GM21390 (cell line): ENCODE measurements around the gene TBC1D22A.

Source experiments
- ATAC-seq: cut with Tn5 transposase; IDR thresholded peaks from one replicate; pipeline ENCODE4 v1.9.1; 2021; ENCODE audit not compliant: unreplicated experiment

The TBC1D22A gene

DNA sequence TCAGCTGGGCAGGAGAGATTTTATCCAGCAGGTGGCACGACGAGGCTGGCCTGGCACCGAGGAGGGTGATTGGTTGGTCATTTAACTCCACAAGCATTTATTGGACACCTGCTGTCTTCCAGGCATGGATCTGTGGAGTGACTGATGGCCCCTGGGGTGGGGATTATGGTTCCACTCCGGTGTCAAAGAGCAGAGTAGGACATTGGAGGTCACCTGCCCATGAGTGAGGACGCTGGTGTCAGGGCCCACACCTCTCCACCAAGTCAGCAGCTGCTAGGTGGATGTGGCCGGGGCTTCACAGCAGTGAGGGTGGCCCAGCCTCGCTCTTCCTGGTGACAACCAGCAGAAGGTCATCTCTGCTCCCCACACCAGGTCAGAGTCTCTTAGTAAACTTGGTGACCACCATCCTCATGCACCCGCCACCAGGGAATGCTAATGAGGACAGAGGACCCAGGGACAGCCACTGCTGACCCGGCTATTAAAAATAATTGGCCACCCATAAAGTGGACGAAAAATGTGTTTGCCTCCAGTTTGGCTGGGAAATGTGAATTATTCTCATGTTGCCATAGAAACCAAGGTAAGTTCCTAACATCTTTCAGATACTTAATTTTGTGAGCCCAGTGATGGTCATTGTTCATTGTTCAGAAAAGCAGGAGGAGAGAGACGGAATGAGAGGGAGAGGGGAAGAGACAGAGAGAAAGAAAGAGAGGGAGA lies 428.7 kb downstream of the TBC1D22A start:
- no peak for ATAC-seq

DNA sequence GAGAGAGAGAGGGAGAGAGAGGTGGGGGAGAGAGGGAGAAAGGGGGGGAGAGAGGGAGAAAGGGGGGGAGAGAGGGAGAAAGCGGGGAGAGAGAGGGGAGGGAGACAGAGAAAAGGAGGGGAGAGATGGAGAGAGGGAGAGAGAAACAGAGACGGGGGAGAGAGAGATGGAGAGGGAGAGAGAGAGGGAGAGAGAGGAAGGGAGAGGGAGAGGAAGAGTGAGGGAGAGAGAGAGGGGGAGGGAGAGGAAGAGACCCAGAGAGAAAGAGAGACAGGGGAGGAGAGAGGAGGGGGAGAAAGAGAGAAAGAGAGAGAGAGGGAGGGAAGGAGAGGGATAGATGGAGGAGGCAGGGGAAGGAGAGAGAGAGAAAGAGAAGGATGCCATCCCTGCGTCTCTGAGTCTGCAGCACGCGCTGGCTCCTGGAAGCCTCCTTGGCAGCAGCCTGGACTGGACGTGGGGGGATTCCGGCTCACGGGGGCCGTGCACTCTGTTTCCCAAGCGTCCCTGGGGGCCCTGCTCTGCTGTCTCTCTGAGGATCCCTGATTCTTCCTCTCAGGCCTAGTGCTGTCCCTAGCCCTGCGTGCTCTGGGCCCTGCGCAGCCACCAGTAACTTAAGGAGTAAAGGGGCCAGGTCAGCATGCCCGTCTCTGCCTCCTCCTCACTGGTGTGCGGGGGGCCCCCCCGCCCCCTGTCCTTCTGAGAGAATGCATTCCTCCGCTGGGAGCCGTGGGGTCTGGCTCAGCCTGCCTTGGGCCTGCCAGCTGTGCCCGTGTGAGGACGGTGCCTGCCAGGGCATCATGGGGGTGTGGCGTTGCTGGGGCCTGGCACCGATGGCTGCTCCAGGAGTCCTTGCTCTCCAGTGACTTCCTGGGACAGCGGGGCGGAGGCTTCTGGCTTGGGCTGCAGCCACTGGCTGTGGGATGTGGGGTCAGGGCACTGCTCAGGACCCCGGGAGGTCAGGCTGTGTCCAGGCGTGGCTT lies 429.5 kb downstream of the TBC1D22A start:
- no peak for ATAC-seq

DNA sequence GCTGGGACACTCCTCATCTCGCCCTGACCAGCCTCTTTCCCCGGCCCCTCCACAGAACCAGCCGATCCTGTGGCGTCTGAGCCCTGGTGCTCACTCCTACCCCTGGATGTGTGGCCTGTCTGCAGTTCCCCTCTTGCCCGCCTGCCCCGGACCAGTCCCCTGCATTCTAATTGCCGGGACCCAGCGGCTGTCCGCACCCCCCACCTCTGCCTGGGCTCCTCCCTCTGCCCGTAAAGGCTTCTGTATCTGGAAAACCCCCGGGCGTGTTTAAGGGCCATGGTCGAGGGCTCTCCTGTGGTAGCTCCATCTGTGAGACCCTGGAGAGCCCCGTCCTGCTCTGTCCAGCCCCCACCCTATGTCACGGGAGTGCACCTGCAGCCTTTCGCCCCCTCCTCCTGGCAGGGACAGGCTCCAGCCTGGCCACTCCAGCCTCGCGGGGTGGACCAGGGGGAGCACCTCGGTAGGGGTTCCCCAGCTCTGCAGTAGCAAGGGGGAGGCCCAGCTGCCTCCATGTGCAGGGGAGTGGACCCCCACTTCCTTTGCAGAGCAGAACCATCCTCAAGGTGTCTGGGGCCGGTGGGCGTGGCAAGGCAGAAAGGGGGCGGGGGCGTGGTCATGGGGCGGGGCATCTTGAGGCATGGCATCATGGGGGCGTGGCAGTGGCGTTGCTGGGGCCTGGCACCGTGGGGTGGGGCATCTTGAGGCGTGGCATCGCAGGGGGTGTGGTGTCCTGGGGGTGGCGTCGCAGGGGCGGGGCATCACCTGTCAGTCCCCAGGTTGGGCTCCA lies 430.4 kb downstream of the TBC1D22A start:
- ATAC-seq, result no peak

- no peak for ATAC-seq
Observed at GRCh38 chr22:47193606-47194329, 431.3 kb downstream of the TBC1D22A start.

GRCh38 chr22:47194476-47195155 lies 432.2 kb downstream of the TBC1D22A start:
- ATAC-seq, result no peak

DNA sequence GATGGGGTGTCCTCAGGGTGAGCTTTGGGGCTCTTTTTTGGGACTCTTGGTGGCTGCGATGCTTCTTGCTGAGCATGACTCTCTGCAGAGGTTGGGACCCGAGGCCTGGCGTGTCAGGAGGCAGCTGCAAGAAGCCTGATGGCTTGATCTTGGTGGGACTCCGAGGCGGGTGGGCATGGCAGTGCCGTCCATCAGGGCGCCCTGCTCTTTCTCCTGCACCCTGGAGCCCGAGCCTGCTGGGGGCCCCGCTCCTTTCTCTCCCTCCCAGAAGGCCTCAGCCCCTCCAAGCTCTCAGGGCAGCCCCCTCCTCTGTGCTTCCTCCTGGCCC lies 432.7 kb downstream of the TBC1D22A start:
- ATAC-seq, result no peak

DNA sequence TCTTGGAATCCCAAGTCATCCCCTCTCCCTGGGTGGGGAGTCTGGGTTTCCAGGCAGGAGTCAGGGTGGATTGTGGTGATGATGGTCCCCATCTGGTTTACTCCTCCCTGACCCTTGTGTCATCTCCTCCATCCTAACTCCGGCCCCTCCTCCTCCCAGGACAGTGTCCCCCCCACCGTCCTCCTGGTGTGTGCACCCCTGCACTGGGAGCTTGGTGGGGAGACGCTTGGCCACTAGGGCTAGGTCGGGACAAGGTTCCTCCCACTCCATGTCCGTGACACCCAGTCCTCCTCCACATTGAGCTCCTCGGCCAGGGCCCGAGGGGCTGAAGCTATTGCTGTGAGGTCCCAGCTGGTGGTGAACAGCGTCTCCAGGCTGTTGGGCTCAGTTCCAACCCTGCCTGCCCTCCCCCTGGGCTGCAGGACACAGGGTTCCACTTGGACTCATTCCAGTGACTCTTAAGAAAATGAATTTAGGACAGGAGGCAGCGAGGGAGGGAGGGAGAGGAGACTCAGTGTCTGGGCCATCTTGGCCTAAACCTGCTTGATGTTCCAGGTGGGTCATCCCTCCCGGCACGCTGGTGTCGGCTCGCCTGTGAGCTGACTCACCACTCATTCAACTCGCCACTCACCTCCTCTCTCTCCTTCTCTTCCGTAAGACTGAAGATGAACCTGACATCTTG lies 433.2 kb downstream of the TBC1D22A start:
- ATAC-seq, result no peak

DNA sequence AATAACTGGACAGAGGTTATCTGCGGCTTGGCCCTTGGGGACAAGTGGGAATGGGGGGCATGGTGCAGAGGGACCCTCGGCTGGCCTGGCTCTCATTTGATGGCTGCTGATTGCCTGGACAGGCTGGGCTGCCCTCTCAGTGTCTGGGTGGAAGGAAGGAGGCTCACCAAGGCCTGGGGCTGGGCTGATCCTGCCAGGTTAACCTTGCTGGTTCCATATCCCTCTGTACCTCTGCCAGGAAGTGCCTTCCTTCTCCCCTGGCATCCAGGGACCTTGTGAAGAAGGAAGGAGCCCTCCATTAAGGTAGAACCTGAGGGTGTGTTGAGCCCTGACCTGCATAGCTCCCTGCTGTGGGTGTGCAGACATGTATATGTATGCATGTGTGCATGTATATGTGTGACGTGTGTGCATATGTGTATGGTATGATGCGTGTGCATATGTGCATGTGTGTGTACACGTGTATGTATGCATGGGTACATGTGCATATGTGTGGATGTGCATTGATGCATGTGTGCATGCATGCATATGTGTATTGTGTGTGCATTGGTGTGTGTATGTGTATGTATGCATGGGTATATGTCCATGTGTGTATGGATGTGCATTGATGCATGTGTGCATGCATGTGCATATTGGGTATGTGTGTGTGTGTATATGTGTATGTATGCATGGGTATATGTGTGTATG lies 433.9 kb downstream of the TBC1D22A start:
- ATAC-seq, result no peak

DNA sequence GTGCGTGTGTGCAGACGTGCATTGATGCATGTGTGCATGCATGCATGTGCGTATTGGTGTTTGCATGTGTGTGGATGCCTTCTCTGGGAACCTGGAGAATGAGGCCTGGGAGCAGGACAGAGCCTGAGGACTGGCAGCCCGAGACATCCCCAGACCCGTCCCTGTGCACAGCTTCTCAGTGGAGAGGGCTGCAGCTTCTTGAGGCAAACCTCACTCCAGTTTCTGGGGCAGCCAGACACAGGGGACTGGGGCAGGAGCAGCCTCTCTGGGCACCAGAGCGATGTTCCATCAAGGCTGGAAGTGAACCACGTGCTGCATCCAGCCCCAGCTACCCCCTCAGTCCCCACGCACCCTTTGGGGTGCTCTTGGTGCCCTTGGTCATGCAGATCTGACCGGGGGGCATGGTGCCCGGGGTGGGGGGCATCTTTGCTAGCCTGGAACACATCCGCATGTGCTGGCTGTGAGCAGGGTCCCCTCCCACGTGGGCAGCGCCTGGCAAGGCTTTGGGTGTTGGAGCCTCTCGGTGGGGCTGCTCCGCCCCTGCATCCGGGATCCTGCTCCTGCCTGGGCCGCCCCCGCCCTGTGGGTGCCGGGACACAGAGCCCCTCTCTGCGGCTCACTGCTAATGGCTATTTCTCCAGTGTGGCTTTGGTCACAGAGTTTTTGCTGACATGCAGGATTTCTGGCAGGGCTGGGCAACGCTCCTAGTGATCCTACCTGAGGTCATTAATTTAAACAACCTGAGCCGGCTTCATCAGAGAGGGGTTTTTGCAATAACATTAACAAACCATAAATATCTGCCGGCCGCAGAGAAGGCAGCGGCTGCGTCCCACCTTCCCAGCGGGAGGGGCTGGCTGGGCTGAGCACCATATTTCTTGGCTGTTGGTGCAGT lies 434.7 kb downstream of the TBC1D22A start:
- ATAC-seq, result no peak

DNA sequence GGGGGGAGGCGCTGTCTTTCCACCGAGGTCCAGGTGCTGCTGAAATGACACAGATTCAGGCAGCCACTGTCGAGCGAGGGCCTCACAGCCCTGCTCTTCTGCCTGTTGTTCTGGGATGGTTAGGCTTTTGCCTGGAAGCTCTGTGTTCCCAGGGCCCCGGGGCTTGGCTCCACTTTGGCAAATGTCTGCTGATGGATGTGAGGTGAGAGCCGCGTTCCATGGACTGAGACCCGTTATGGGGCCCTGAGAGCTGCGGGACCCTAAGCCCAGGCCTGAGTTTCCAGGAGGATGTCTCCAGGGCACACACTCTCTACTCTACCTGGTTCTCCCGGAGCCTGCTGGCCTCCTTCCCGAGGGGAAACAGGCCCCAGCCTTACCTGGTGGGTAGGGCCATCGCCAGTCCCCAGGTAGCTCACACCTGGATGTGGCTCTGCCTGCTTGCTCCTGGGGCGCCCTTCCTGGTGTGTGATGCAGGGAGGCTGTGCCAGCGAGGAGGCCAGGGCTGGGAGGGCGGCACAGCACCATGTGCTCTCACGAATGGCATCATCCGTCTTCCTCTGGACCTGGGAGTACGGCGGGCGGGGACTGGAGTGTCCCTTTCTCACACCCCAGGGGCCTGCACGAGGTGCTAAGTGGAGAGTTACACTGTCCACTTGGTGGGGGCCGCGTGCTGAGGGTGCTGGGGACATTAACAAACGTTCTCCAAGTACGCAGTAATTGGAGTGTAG lies 435.5 kb downstream of the TBC1D22A start:
- no peak for ATAC-seq

GRCh38 chr22:47198801-47199251 lies 436.4 kb downstream of the TBC1D22A start:
- no peak for ATAC-seq

DNA sequence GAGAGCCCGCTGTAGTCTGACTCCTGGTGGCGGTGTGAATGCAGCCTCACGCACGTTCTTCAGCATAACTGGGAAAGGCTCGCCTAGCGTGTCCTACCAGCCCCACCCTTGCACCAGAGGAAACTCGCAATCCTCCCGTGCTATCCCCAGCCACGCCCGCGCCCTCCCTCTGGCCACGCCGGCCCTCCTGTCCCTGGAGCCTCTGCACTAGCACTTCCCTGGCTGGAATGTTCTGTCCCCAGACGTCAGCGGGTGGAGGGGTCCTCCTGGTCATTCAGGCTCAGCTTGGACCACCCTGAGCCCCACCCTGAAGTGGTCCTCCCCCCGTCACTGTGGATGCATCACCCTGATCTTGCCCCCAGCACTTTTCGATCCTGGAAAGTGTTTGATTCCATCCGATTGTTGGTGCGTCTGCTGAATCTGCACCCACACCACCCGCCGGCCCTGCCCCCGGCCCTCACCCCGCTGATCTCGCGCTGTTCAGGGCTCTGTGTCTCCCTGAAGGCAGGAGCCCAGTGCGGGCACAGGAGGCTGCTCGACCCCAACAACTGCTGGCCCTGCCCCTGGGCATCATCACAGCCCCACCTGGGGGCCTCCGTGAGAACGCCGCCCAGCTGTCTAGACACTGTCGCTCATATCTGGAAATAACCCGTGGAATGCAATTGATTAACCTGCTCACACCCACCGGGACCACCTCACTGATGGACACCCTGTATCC lies 437.0 kb downstream of the TBC1D22A start:
- no peak for ATAC-seq

DNA sequence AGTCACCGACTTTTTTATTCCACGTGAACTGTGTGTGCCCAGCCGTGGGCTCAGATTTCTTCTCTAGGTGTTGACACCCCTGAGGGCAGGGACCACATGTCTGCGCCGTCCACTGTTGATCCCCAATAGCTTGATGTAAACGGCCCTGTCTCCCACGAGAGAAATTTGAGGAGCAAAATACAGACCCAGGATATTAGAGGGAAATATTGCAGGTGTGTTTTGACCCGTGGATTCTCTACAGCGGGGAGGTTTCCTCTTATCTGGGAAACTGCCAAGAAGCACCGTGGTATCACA lies 437.5 kb downstream of the TBC1D22A start:
- ATAC-seq, result no peak

DNA sequence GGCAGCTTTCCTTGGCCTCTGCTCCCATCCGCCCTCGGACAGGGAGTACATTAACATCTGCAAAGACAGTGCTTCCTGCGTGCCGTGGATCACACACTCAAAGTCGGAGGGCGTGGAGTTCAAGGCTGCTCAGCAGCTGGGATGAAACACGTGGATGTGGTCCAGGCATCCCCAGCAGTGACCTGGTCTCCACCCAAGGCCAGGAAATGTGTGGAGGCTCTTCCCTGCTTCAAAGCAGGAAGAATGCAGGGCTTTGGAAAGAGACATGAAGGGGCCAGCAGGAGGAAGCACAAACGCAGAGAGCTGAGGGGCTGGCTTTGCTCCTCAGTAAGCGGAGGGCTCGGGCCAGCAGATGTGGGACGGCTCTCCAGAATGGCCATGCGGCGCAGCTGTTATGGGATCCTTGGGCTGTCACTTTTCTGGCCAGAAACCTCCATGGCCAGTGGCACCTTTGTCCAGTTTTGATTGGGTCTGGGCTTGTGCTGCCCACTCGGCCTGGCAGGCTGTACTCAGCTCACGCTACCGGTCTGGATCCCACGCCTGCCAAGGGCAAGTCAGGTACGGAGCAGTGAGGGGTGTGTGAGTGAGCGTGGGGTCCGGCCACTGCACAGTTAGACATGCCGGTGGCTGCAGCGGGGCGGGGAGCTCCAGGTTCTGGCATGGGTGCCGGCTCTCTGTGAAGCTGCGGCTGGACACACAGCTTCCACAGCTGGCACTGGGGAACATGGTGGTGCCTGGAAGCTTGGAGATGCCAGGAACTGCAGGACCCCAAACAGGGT lies 438.0 kb downstream of the TBC1D22A start:
- no peak for ATAC-seq

DNA sequence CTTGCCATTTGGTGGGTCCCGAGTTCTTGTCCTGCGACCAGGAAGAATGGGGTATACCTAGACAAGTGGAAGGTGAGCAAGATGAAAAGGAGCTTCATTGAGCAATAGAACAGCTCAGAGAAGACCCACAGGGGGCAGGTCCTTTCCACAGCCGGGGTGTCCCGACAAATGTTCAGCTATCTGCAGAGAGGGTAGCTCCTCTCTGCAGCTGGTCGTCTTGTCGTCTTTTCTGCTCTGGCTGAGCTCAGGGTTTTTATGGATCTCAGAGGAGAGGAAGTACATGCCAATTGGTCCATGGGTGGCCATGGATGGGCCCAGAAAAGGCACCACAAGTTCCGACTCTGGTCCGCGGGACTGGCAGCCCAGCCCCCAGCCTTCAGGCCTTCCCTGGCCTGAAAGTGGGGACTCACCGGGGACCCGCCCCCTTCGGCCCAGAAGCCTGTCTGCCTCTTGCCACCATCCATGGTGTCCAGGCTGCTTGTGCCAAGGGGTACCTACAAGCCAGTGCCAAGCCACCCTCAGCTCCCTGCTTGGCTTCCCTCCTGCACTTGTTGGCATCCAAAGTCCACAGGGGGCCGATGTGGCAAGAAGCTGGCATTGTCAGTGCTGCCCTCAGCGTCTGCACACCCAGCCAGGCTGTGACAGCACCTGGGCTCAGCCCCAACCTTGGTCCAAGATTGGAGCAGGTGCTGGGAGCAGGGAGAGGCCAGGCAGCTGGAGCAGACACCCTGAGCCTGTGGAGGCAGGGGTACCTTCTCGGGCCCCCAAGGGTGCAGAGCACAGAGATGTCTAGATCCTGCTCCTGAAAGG lies 438.9 kb downstream of the TBC1D22A start:
- ATAC-seq, result no peak
